Ishikawa (cell line): ENCODE measurements around the gene CES3.

Source experiments
- CREB1 ChIP-seq: IDR thresholded peaks from 2 replicates; pipeline ENCODE4 v1.6.1; 2012; ENCODE audit warnings: low read depth
- EGR1 ChIP-seq: IDR thresholded peaks from 2 replicates; pipeline ENCODE4 v1.6.1; 2012
- EP300 ChIP-seq: IDR thresholded peaks from 2 replicates; pipeline ENCODE4 v1.6.1; 2012; ENCODE audit warnings: borderline replicate concordance
- FOXM1 ChIP-seq: IDR thresholded peaks from 2 replicates; pipeline ENCODE4 v1.6.1; 2012; ENCODE audit warnings: low read depth, borderline replicate concordance
- RAD21 ChIP-seq: IDR thresholded peaks from 2 replicates; pipeline ENCODE4 v1.6.1; 2012; ENCODE audit warnings: low read depth
- REST ChIP-seq: IDR thresholded peaks from 2 replicates; pipeline ENCODE4 v1.6.1; 2012; ENCODE audit warnings: low read depth, mild to moderate bottlenecking
- TCF12 ChIP-seq: IDR thresholded peaks from 2 replicates; pipeline ENCODE4 v1.6.1; 2012; ENCODE audit warnings: low read depth
- ZBTB7A ChIP-seq: IDR thresholded peaks from 2 replicates; pipeline ENCODE4 v1.6.1; 2012; ENCODE audit warnings: low read depth

DNA sequence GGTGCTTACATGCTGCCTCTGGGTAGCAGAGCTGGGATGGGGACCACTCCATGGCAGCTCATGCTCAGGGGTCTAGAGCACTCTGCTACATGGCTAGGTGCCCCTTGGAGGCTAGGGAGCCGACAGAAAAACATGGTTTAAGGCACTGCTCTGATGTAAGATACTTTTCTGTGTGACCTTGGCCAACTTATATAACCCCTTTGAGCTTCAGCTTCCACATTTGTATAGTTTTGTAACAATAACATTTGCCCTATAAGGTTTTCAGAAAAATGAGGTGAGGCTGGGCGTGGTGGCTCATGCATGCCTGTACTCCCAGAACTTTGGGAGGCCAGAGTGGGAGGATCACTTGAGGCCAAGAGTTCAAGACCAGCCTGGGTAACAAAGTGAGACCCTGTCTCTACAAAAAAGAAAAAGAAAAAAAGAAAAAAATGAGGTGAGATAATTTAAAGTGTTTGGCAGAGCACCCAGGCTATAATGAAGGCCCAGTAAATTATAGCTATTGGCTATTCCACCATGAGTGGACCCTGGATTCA lies 30.5 kb downstream of the CES3 start:
- TF ChIP-seq RAD21 (no peak), EP300 (no peak), CREB1 (no peak), TCF12 (no peak), EGR1 (no peak), REST (no peak), ZBTB7A (no peak), FOXM1 (no peak)
